ENCODE data around the gene TBCK.
"Not testable (repeated sequence)": the region's sequence is repeated elsewhere in the genome, so short reads cannot be mapped to it uniquely, and the experiment has no call there.

TBCK gene

GRCh38 chr4:106321168-106321567, 5.2 kb upstream of the TBCK start:
- DNase-seq: not testable (repeated sequence)

- DNase-seq: no peak
Measured at GRCh38 chr4:106320235-106320634, 4.2 kb upstream of the TBCK start.

GRCh38 chr4:106318511-106318910, 2.5 kb upstream of the TBCK start:
- no peak for DNase-seq

GRCh38 chr4:106317815-106318214, 1.8 kb upstream of the TBCK start:
- DNase-seq: no peak

- DNase-seq: no peak
Measured at GRCh38 chr4:106316773-106317409, 882 bp upstream of the TBCK start.

GRCh38 chr4:106315476-106315967, 487 bp downstream of the TBCK start:
- DNase-seq: no peak

GRCh38 chr4:106314960-106315359, 1.0 kb downstream of the TBCK start:
- no peak for DNase-seq

- no peak for DNase-seq
Measured at GRCh38 chr4:106312997-106313522, 2.9 kb downstream of the TBCK start.

GRCh38 chr4:106312377-106312776, 3.6 kb downstream of the TBCK start:
- DNase-seq: no peak

- DNase-seq: no peak
Measured at GRCh38 chr4:106306561-106306960, 9.4 kb downstream of the TBCK start.

- DNase-seq: no peak
Measured at GRCh38 chr4:106305435-106306055, 10.5 kb downstream of the TBCK start.

GRCh38 chr4:106304632-106305031, 11.4 kb downstream of the TBCK start:
- no peak for DNase-seq

- DNase-seq: no peak
Measured at GRCh38 chr4:106303548-106304281, 12.3 kb downstream of the TBCK start.

GRCh38 chr4:106302062-106302438, 14.0 kb downstream of the TBCK start:
- no peak for DNase-seq

GRCh38 chr4:106301393-106302061, 14.5 kb downstream of the TBCK start:
- no peak for DNase-seq

- DNase-seq: no peak
Measured at GRCh38 chr4:106299977-106300376, 16.0 kb downstream of the TBCK start.

- no peak for DNase-seq
Measured at GRCh38 chr4:106297245-106298035, 18.6 kb downstream of the TBCK start.

GRCh38 chr4:106294062-106294461, 21.9 kb downstream of the TBCK start:
- DNase-seq: no peak

GRCh38 chr4:106291678-106292077, 24.3 kb downstream of the TBCK start:
- no peak for DNase-seq

GRCh38 chr4:106289737-106290136, 26.3 kb downstream of the TBCK start:
- no peak for DNase-seq

GRCh38 chr4:106287353-106287969, 28.5 kb downstream of the TBCK start:
- no peak for DNase-seq

- DNase-seq: no peak
Measured at GRCh38 chr4:106286611-106287010, 29.4 kb downstream of the TBCK start.
